Endothelial cell (in vitro differentiated cells): ENCODE results near the gene MXD4. TPM values are rescaled to one million over a fixed set of nuclear protein-coding genes. Genes with fewer than 3 reads are reported as not detected.
"Not testable (repeated sequence)": the region's sequence is repeated elsewhere in the genome, so short reads cannot be mapped to it uniquely, and the experiment has no call there.

Source experiments
- DNase-seq: peaks from one replicate; pipeline ENCODE4 v3.0.0; 2021; ENCODE audit warnings: low spot score
- H3K27ac Mint-ChIP-seq: one replicate; pipeline ENCODE4 v1.8.0; 2021; ENCODE audit warnings: mixed read lengths, inconsistent platforms; ENCODE audit not compliant: unreplicated experiment
- H3K27me3 Mint-ChIP-seq: one replicate; pipeline ENCODE4 v1.8.0; 2021; ENCODE audit warnings: mild to moderate bottlenecking, moderate library complexity, mixed read lengths, inconsistent platforms; ENCODE audit not compliant: unreplicated experiment
- H3K36me3 Mint-ChIP-seq: one replicate; pipeline ENCODE4 v1.8.0; 2021; ENCODE audit warnings: mild to moderate bottlenecking, low read depth, mixed read lengths, inconsistent platforms; ENCODE audit not compliant: unreplicated experiment
- H3K4me1 Mint-ChIP-seq: one replicate; pipeline ENCODE4 v1.8.0; 2021; ENCODE audit warnings: mild to moderate bottlenecking, mixed read lengths, inconsistent platforms; ENCODE audit not compliant: unreplicated experiment
- H3K4me3 Mint-ChIP-seq: one replicate; pipeline ENCODE4 v1.8.0; 2021; ENCODE audit warnings: mild to moderate bottlenecking, mixed read lengths, inconsistent platforms; ENCODE audit not compliant: unreplicated experiment
- H3K9me3 Mint-ChIP-seq: one replicate; pipeline ENCODE4 v1.8.0; 2021; ENCODE audit warnings: mixed read lengths, inconsistent platforms; ENCODE audit not compliant: unreplicated experiment
- total RNA-seq: library from RNA; stranded (reverse); fragmentation: NEBNext Ultra II Directional; extraction: Animal tissue kit (Norgen Biotek cat#: 25700); gene quantifications from one replicate; pipeline ENCODE4 v1.2.1, GENCODE V29; 2021; ENCODE audit not compliant: unreplicated experiment
- TF ChIP-seq, protein P1 (sequence below): fragments of 200-600 bp; sonication (generic); IDR thresholded peaks from one replicate; pipeline ENCODE4 v1.5.0; 2021; ENCODE audit warnings: antibody characterized with exemption; ENCODE audit not compliant: unreplicated experiment

The MXD4 gene
- total RNA-seq, 1 donor from 2014 or later: 93.5 TPM

DNA sequence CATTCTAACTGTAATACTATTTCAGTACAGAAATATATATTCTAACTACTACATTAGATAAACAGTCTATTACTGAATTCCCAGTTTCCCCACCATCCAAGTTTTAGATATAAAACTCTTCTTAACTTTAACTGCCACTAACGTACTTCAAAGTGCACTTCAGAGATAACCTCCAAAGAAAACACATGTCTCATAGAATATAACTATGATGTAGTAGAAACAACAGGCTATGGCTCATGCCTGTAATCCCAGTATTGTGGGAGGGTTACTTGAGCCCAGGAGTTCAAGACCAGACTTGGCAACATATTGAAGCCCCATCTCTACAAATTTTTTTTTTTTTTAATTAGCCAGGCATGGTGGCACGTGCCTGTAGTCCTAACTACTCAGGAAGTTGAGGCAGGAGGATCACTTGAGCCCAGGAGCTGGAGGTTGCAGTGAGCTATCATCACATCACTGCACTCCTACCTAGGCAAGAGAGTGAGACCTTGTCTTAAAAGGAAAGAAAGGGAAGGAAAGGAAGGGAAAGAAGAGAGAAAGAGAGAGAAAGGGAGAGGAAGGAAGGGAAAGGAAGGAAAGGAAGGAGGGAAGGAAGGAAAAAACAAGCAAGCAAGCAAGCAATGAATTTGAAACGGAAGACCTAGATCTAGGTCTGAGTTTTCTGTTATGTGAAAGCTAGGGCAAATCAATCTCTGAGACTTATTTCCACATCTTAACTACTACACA is 24.8 kb downstream of the MXD4 start:
- Mint-ChIP-seq H3K36me3 (peaks cover 3% of the 10 kb centered on the region), H3K4me3 (no peak overlapping the region), H3K27me3 (no peaks in the 10 kb centered on the region), H3K4me1 (peaks cover 27% of the 10 kb centered on the region), H3K27ac (no peak overlapping the region), H3K9me3 (no peaks in the 10 kb centered on the region)
- no peak for DNase-seq
- TF ChIP-seq, protein P1, sequence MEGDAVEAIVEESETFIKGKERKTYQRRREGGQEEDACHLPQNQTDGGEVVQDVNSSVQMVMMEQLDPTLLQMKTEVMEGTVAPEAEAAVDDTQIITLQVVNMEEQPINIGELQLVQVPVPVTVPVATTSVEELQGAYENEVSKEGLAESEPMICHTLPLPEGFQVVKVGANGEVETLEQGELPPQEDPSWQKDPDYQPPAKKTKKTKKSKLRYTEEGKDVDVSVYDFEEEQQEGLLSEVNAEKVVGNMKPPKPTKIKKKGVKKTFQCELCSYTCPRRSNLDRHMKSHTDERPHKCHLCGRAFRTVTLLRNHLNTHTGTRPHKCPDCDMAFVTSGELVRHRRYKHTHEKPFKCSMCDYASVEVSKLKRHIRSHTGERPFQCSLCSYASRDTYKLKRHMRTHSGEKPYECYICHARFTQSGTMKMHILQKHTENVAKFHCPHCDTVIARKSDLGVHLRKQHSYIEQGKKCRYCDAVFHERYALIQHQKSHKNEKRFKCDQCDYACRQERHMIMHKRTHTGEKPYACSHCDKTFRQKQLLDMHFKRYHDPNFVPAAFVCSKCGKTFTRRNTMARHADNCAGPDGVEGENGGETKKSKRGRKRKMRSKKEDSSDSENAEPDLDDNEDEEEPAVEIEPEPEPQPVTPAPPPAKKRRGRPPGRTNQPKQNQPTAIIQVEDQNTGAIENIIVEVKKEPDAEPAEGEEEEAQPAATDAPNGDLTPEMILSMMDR: no peak

DNA sequence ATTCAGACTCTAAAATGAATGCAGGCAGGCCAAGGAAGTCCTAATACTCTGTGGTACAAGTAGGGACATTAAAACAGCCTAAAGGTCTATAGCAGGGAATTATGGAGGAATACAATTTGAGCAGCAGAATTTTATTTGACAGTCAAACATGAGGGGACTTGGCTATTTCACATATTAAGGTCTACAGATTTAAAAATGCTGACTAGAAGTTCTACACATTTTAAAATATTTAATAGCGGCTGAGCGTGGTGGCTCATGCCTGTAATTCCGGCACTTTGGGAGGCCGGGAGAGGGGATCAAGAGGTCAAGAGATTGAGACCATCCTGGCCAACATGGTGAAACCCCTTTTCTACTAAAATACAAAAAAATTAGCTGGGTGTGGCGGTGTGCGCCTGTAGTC is 30.8 kb downstream of the MXD4 start:
- Mint-ChIP-seq H3K4me3 (no peak overlapping the region), H3K27ac (no peak overlapping the region), H3K9me3 (no peaks in the 10 kb centered on the region), H3K27me3 (no peaks in the 10 kb centered on the region), H3K36me3 (no peaks in the 10 kb centered on the region), H3K4me1 (no peaks in the 10 kb centered on the region)
- TF ChIP-seq, protein P1: no peak
- DNase-seq: no peak

DNA sequence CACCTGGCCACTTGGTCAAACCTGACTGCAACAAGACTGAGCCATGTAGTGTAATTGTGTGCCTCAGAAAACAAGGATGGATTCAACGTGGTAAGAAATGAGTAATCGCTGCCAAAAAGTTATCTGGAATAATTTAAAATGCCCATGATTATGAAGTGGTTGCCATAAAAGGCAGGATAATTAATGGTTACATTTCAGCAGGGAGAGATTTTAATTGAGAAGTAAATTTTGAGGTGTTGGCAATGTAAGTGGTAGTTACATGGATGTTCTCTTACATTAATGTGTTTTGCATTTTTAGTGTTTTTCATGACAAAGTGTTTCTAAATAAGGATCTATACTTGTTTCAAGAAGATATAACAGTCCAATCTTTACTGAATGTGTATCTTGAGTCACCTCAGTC is 35.6 kb downstream of the MXD4 start:
- Mint-ChIP-seq H3K9me3 (no peaks in the 10 kb centered on the region), H3K27ac (no peak overlapping the region), H3K27me3 (peaks cover 1% of the 10 kb centered on the region), H3K4me3 (no peak overlapping the region), H3K4me1 (no peaks in the 10 kb centered on the region), H3K36me3 (peaks cover 4% of the 10 kb centered on the region)
- TF ChIP-seq, protein P1: no peak
- no peak for DNase-seq

DNA sequence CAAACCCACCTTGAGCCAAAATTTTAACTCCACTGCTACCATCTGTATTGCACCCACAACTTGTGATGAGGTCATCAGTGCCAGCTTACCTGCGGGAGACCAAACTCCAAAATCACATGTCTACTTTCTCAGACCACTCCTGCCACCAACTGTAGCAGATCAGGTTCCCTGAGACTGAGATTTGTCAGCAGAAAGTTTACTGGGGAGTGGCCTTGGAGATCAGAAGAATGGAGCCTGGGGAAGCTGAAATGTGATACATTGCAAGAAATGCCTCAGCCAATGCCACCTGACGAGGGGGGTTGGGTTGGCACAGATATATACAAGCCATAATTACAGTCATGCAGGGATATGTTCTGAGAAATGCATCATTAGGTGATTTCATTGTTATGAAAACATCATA is 39.1 kb downstream of the MXD4 start:
- Mint-ChIP-seq H3K27me3 (peaks cover 1% of the 10 kb centered on the region), H3K36me3 (peaks cover 4% of the 10 kb centered on the region), H3K4me3 (no peak overlapping the region), H3K27ac (no peak overlapping the region), H3K4me1 (no peaks in the 10 kb centered on the region), H3K9me3 (no peaks in the 10 kb centered on the region)
- TF ChIP-seq, protein P1: no peak
- DNase-seq: no peak

DNA sequence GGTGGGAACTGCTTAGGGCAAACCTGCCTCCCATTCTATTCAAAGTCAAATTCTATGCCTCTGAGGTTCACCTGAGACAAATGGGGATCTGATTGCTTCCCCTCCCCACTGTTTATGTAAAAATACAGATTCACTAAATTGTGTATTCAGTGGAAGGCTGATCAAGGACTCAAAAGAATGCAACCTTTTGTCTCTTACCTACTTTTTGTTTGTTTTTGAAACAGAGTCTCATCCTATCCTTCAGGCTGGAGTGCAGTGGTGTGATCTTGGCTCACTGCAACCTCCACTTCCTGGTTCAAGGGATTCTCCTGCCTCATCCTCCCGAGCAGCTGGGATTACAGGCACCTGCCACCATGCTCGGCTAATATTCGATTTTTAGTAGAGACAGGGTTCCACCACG is 40.5 kb downstream of the MXD4 start:
- DNase-seq: not testable (repeated sequence)

More for the DNA sequence above, 40.5 kb downstream of the MXD4 start:
- H3K27me3 Mint-ChIP-seq, H3K9me3 Mint-ChIP-seq, H3K4me1 Mint-ChIP-seq, H3K36me3 Mint-ChIP-seq, H3K27ac Mint-ChIP-seq, H3K4me3 Mint-ChIP-seq: not testable (repeated sequence)
